ENCODE measurements around the gene FBXO24. TPM values are rescaled to one million over a fixed set of nuclear protein-coding genes. Genes with fewer than 3 reads are reported as not detected.

Gene FBXO24
- total and polyA plus RNA-seq, 7 donors, result 0.27 to 2.8 (median 0.83) TPM; not detected in 1

GRCh38 chr7:100552532-100552931 lies 33.6 kb upstream of the FBXO24 start:
- intact Hi-C loops (cut with DNase I), result no loop called here
- TF ChIP-seq CTCF (IDR thresholded peaks at IDR 0.05) (no peak), POLR2A (IDR thresholded peaks at IDR 0.05) (no peak), EP300 (IDR thresholded peaks at IDR 0.05) (no peak), POLR2AphosphoS5 (IDR thresholded peaks at IDR 0.05) (no peak)
- Histone ChIP-seq H3K4me1 (peaks cover 0 to 16% (median 12%) of the 10 kb centered on the region in 4 donors), H3K36me3 (peaks cover 15 to 83% (median 33%) of the 10 kb centered on the region in 4 donors), H3K9me3 (no peaks in the 10 kb centered on the region), H3K27me3 (no peaks in the 10 kb centered on the region), H3K4me3 (no peak overlapping the region), H3K27ac (no peak overlapping the region)
- DNase-seq, result no peak
- WGBS, 2 donors, result 97% methylated on average over 2 of the region's 2 CpGs

- TF ChIP-seq POLR2A (IDR thresholded peaks at IDR 0.05) (no peak), EP300 (IDR thresholded peaks at IDR 0.05) (no peak), CTCF (IDR thresholded peaks at IDR 0.05) (no peak), POLR2AphosphoS5 (IDR thresholded peaks at IDR 0.05) (no peak)
- H3K9me3 ChIP-seq, result no peaks in the 10 kb centered on the region
- intact Hi-C loops (cut with DNase I), result no loop called here
- peaks cover 15 to 83% (median 33%) of the 10 kb centered on the region in 4 donors for H3K36me3 ChIP-seq
- 96 to 98% methylated on average over 3 of the region's 3 CpGs for WGBS, 2 donors
- H3K27ac ChIP-seq, result no peak overlapping the region
- no peak overlapping the region for H3K4me3 ChIP-seq
- H3K4me1 ChIP-seq, result peaks cover 0 to 11% (median 7%) of the 10 kb centered on the region in 4 donors
- no peak for DNase-seq
- H3K27me3 ChIP-seq, result no peaks in the 10 kb centered on the region
Measured at GRCh38 chr7:100553032-100553431, 33.1 kb upstream of the FBXO24 start.

GRCh38 chr7:100555701-100556100 lies 30.4 kb upstream of the FBXO24 start:
- H3K9me3 ChIP-seq, result no peaks in the 10 kb centered on the region
- peaks cover 0 to 5% (median 0%) of the 10 kb centered on the region in 4 donors for H3K4me1 ChIP-seq
- no peaks in the 10 kb centered on the region for H3K27me3 ChIP-seq
- WGBS, 2 donors, result 61 to 82% methylated on average over 5 of the region's 5 CpGs
- intact Hi-C loops (cut with DNase I), result no loop called here
- peaks cover 15 to 64% (median 28%) of the 10 kb centered on the region in 4 donors for H3K36me3 ChIP-seq
- H3K27ac ChIP-seq, result no peak overlapping the region
- no peak overlapping the region for H3K4me3 ChIP-seq
- DNase-seq, result no peak
- TF ChIP-seq CTCF (IDR thresholded peaks at IDR 0.05) (no peak), POLR2A (IDR thresholded peaks at IDR 0.05) (no peak), EP300 (IDR thresholded peaks at IDR 0.05) (no peak), POLR2AphosphoS5 (IDR thresholded peaks at IDR 0.05) (no peak)

GRCh38 chr7:100556541-100556940 lies 29.6 kb upstream of the FBXO24 start:
- H3K36me3 ChIP-seq, result peaks cover 12 to 58% (median 25%) of the 10 kb centered on the region in 4 donors
- WGBS, 2 donors, result 64 to 81% methylated on average over 4 of the region's 4 CpGs
- no peak overlapping the region for H3K4me3 ChIP-seq
- DNase-seq, result no peak
- H3K9me3 ChIP-seq, result no peaks in the 10 kb centered on the region
- H3K4me1 ChIP-seq, result peaks cover 0 to 5% (median 0%) of the 10 kb centered on the region in 4 donors
- H3K27me3 ChIP-seq, result no peaks in the 10 kb centered on the region
- intact Hi-C loops (cut with DNase I), result no loop called here
- TF ChIP-seq POLR2A (IDR thresholded peaks at IDR 0.05) (no peak), CTCF (IDR thresholded peaks at IDR 0.05) (no peak), POLR2AphosphoS5 (IDR thresholded peaks at IDR 0.05) (no peak), EP300 (IDR thresholded peaks at IDR 0.05) (no peak)
- no peak overlapping the region for H3K27ac ChIP-seq

GRCh38 chr7:100559127-100559526 lies 27.0 kb upstream of the FBXO24 start:
- Histone ChIP-seq H3K27me3 (no peaks in the 10 kb centered on the region), H3K27ac (no peak overlapping the region), H3K4me1 (peaks cover 0 to 5% (median 0%) of the 10 kb centered on the region in 4 donors), H3K9me3 (no peaks in the 10 kb centered on the region), H3K36me3 (peaks cover 12 to 50% (median 19%) of the 10 kb centered on the region in 4 donors), H3K4me3 (no peak overlapping the region)
- 48 to 72% methylated on average over 4 of the region's 4 CpGs for WGBS, 2 donors
- TF ChIP-seq POLR2AphosphoS5 (IDR thresholded peaks at IDR 0.05), result no peak
- no peak for TF ChIP-seq CTCF (IDR thresholded peaks at IDR 0.05)
- no peak for TF ChIP-seq POLR2A (IDR thresholded peaks at IDR 0.05)
- intact Hi-C loops (cut with DNase I), result loop anchor here (2.0 kb wide), 2 partner anchors 76 to 90 kb away; partner anchors contain the start of gene NYAP1
- DNase-seq, result no peak
